GM21423 (cell line): ENCODE measurements around the gene MYH1.

Experiments
- ATAC-seq: cut with Tn5 transposase; IDR thresholded peaks from one replicate; pipeline ENCODE4 v1.9.1; 2021; ENCODE audit warnings: mild to moderate bottlenecking, moderate library complexity; ENCODE audit not compliant: unreplicated experiment

The MYH1 gene

GRCh38 chr17:10492004-10492403 lies 26.3 kb downstream of the MYH1 start:
- ATAC-seq: no peak

- no peak for ATAC-seq
Observed at GRCh38 chr17:10482252-10482651, 36.1 kb downstream of the MYH1 start.

DNA sequence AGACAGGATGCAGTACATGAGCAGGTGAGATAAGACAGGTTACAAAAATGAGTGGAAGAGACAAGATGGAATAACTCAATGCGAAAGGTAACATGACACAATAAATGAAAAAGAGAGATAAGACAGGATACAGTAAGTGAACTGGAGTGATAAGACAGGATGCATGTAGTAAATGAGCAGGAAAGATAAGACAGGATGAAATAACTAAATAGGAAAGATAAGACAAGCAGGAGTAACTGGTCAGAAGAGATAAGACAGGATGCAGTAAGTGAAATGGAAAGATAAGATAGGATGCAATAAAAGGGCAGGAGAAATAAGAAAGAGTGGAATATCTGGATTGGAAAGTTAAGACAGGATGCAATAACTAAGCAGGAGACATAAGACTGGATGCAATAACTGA lies 40.6 kb downstream of the MYH1 start:
- no peak for ATAC-seq

GRCh38 chr17:10474536-10474935 lies 43.8 kb downstream of the MYH1 start:
- ATAC-seq: no peak

DNA sequence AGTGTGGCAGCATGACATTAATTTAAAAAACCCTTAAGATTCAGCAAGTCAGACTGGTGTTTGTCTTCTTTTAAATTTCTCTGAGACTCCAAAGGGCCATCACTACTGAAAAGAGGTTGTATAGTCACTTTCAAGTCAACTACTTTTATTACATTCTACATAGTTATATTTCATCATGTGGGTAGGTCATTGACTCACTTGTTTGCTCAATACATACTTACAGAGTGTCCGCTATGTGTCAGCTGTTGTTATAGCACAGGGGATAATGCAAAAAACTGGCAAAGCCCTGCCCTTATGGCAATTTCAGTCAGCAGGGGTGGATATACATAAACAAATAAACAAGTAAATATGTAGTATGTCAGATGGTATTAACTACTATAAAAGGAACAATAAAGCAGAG lies 46.5 kb downstream of the MYH1 start:
- no peak for ATAC-seq

GRCh38 chr17:10469459-10469858 lies 48.9 kb downstream of the MYH1 start, which contains the start of gene MYH4:
TSS of gene MYH4 (minus strand) at chr17:10469559. CDS start at chr17:10466745, 2,814 bp downstream.
- no peak for ATAC-seq

GRCh38 chr17:10463402-10463801 lies 54.9 kb downstream of the MYH1 start:
- ATAC-seq: no peak

- ATAC-seq: no peak
Observed at GRCh38 chr17:10460062-10460461, 58.3 kb downstream of the MYH1 start.

- ATAC-seq: no peak
Observed at GRCh38 chr17:10458701-10459100, 59.6 kb downstream of the MYH1 start.

GRCh38 chr17:10457952-10458351 lies 60.4 kb downstream of the MYH1 start:
- ATAC-seq: no peak

DNA sequence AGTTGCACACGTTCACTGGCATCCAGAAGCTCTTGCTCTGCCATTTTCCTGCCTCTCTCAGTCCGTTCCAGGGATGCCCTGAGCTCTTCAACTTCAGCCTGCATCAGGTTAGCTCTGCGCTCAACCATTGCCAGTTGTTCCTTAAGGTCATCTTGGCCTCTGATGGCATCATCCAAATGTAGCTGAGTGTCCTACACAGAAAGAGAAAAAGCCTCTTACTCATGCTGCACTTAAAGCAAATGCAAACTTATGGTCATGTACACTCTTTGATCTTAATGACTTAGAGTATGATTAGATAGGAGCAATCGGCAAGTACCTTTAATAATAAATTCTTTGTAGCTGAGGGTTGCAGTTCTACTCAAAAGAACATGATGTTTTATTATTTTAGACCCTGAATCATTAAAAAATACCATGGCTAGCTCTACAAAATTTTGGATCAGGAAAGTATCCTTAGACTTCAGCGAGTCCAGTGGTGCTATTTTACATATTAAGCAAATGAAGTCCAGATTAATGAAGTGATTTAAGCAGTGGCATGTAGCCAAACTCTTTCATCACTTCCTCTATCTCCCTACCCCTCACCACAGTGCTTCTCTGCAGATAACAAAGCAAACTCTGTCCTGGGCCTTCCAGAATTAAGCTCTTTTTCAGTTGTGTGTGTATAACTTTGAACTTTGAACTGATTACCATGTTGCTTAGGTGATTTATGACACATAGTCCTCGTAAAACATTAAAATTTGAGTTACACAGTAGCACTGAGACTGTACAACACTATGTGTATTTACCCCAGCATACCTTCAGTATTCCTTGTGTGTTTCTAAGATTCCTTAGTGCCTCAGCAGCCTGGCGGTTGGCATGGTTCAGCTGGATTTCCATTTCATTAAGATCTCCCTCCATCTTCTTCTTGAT lies 71.1 kb downstream of the MYH1 start:
- ATAC-seq: no peak
